HFFc6 (cell line): ENCODE measurements around the gene SPSB3. TPM values are rescaled to one million over a fixed set of nuclear protein-coding genes. Genes with fewer than 3 reads are reported as not detected.

Experiments
- DNase-seq: peaks from one replicate; pipeline ENCODE4 v3.0.0-alpha.2; 2018
- H3K27ac Mint-ChIP-seq: 2 replicates; pipeline ENCODE4 v1.8.0; 2020; ENCODE audit warnings: mild to moderate bottlenecking, mixed read lengths
- H3K27me3 Mint-ChIP-seq: 2 replicates; pipeline ENCODE4 v1.8.0; 2021; ENCODE audit warnings: mild to moderate bottlenecking, moderate library complexity, mixed read lengths; ENCODE audit not compliant: insufficient read depth
- H3K36me3 Mint-ChIP-seq: 2 replicates; pipeline ENCODE4 v1.8.0; 2021; ENCODE audit warnings: low read depth, mixed read lengths
- H3K4me1 Mint-ChIP-seq: 2 replicates; pipeline ENCODE4 v1.8.0; 2020; ENCODE audit warnings: low read depth, mixed read lengths
- H3K4me3 Mint-ChIP-seq: 2 replicates; pipeline ENCODE4 v1.8.0; 2020; ENCODE audit warnings: mild to moderate bottlenecking, moderate library complexity, mixed read lengths
- H3K9me3 Mint-ChIP-seq: 2 replicates; pipeline ENCODE4 v1.8.0; 2020; ENCODE audit warnings: mild to moderate bottlenecking, mixed read lengths
- total RNA-seq, 6 experiments: library from RNA; stranded (reverse); fragmentation: NEBNext Ultra II Directional; extraction: Animal tissue kit (Norgen Biotek cat#: 25700); gene quantifications; 2 replicates in 1 of 6; 3 replicates in 5 of 6; pipeline ENCODE4 v1.2.3, GENCODE V29; 2021
- TF ChIP-seq, protein P1 (sequence below): fragments of 200-600 bp; sonication (generic); IDR thresholded peaks from 2 replicates; pipeline ENCODE4 v1.5.0; 2021; ENCODE audit warnings: antibody characterized with exemption, mild to moderate bottlenecking

The SPSB3 gene
- total RNA-seq, 6 experiments from 2014 or later, result 12.3 to 15.8 (median 13.9) TPM

GRCh38 chr16:1773703-1774447, 8.5 kb downstream of the SPSB3 start:
- peak overlapping the region; percentile 64 for H3K27ac Mint-ChIP-seq

DNA sequence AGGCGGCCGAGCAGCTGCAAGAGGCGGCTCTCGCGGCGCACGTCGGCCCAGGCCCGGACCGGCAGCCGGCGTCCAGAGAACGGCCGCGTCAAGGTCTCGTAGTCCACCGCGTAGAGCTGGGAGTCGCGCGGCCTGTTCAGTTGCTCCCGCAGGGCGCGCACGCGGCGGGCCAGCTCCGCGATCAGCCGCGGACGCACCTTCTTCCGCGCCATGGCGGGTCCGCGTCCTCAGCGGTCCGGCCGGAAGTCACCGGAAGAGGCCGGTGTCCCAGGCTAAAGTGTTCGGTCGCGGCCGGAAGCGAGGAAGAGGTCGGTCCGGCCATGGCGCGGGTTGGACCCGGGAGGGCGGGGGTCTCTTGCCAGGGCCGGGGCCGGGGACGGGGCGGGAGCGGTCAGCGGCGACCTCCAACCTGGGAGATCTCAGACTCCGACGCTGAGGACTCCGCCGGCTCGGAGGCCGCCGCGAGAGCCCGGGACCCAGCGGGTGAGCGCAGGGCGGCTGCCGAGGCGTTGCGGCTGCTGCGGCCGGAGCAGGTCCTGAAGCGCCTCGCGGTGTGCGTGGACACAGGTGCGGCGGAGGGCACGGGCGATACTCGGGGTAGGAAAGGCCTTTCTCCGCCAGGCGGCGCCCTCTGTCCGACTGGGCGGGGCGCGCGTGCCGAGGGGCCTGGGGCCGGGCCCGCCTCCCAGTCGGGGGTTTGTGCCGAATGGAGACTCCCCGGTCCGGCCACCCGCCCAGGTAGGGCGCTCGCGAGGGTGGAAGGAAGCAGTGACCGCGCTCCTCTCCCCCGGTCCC, 9.3 kb downstream of the SPSB3 start, which contains the start of gene MRPS34:
Gene MRPS34 (minus strand): TSS at position 227 of the 795 bp plus-strand sequence. CDS start 15 bp downstream, at position 212.
- TF ChIP-seq, protein P1, sequence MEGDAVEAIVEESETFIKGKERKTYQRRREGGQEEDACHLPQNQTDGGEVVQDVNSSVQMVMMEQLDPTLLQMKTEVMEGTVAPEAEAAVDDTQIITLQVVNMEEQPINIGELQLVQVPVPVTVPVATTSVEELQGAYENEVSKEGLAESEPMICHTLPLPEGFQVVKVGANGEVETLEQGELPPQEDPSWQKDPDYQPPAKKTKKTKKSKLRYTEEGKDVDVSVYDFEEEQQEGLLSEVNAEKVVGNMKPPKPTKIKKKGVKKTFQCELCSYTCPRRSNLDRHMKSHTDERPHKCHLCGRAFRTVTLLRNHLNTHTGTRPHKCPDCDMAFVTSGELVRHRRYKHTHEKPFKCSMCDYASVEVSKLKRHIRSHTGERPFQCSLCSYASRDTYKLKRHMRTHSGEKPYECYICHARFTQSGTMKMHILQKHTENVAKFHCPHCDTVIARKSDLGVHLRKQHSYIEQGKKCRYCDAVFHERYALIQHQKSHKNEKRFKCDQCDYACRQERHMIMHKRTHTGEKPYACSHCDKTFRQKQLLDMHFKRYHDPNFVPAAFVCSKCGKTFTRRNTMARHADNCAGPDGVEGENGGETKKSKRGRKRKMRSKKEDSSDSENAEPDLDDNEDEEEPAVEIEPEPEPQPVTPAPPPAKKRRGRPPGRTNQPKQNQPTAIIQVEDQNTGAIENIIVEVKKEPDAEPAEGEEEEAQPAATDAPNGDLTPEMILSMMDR, result peak; percentile 96
- H3K27ac Mint-ChIP-seq, result peak within 1 kb of the TSS; percentile 93
- peaks cover 17% of the 10 kb centered on the region for H3K4me1 Mint-ChIP-seq
- H3K27me3 Mint-ChIP-seq, result peaks cover 20% of the 10 kb centered on the region
- peak within 1 kb of the TSS; percentile 95 for H3K4me3 Mint-ChIP-seq
- H3K9me3 Mint-ChIP-seq, result no peaks in the 10 kb centered on the region
- peak; percentile 74 for DNase-seq
- H3K36me3 Mint-ChIP-seq, result peaks cover 8% of the 10 kb centered on the region

More at GRCh38 chr16:1773703-1774447, 8.5 kb downstream of the SPSB3 start:
- Mint-ChIP-seq H3K4me1 (peaks cover 17% of the 10 kb centered on the region), H3K4me3 (peak overlapping the region; percentile 95), H3K9me3 (no peaks in the 10 kb centered on the region), H3K36me3 (peaks cover 7% of the 10 kb centered on the region), H3K27me3 (peaks cover 23% of the 10 kb centered on the region)
- TF ChIP-seq, protein P1, result peak; percentile 30
- DNase-seq, result peak; percentile 39

- H3K27me3 Mint-ChIP-seq, result peaks cover 20% of the 10 kb centered on the region
- peak within 1 kb of the TSS; percentile 95 for H3K4me3 Mint-ChIP-seq
- H3K9me3 Mint-ChIP-seq, result no peaks in the 10 kb centered on the region
- H3K27ac Mint-ChIP-seq, result peak within 1 kb of the TSS; percentile 93
- H3K36me3 Mint-ChIP-seq, result peaks cover 11% of the 10 kb centered on the region
- TF ChIP-seq, protein P1, result no peak
- peak; percentile 42 for DNase-seq
- peaks cover 17% of the 10 kb centered on the region for H3K4me1 Mint-ChIP-seq
Observed at GRCh38 chr16:1772362-1772907, 9.9 kb downstream of the SPSB3 start, which contains the start of gene EME2. Gene EME2, plus strand, starts transcription at chr16:1772810. Its CDS starts 418 bp downstream, at chr16:1773228.

DNA sequence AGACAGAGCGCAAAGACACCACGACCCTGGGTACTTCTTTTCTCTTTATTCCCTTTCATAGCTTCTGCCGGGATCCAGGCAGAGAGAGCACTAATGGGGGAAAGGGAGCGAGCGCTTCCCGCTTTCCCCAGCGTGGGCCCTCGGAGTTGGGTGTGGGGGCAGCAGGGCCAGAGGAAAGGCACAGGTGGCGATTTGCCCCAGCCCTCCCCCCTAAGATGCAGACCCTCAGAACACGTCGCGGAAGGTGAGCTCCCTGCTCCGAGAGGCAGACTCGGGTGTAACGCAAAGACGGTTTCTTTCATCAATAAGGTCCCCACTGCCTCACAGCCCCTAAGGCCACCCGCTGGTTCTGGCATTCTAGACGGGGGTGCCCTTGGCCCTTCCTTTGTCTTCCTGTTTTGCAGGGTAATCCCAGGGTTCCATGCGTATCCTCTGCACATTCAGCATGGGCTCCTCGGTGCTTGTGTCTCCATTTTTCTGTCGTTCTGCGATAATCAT, 10.5 kb downstream of the SPSB3 start:
- Mint-ChIP-seq H3K27ac (peak overlapping the region; percentile 93), H3K4me3 (peak overlapping the region; percentile 95)
- no peak for DNase-seq

More for the DNA sequence above, 10.5 kb downstream of the SPSB3 start:
- TF ChIP-seq, protein P1, result no peak
- Mint-ChIP-seq H3K4me1 (peaks cover 17% of the 10 kb centered on the region), H3K9me3 (no peaks in the 10 kb centered on the region), H3K27me3 (peaks cover 20% of the 10 kb centered on the region), H3K36me3 (peaks cover 11% of the 10 kb centered on the region)
